HG02973 (cell line): ENCODE results near the gene MAP4.
"Not testable (repeated sequence)": the region's sequence is repeated elsewhere in the genome, so short reads cannot be mapped to it uniquely, and the experiment has no call there.

Experiments
- ATAC-seq: cut with Tn5 transposase; IDR thresholded peaks from one replicate; pipeline ENCODE4 v1.9.1; 2021; ENCODE audit warnings: moderate library complexity; ENCODE audit not compliant: unreplicated experiment

MAP4 gene

DNA sequence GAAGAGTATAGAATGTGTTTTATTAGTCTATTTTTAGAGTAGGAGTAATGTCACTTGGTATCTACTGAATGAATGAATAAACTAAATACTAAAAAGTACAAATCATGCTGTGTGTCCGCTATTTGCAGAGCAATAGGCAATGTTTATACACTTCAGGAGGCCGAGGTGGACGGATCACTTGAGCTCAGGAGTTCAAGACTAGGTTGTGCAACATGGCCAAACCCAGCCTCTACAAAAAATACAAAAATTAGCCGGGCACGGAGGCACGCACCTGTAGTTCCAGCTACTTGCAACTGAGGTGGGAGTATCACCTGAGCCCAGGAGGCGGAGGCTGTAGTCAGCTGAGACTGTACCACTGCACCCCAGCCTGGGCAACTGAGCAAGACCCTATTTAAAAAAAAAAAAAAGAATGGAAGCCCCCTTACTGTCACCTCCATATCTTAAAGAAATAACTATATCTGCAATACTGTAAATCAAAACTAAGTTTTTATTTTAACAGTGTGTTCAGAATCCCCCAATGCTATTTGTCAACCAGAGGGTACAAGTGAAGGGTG lies 114.9 kb downstream of the MAP4 start:
- no peak for ATAC-seq

DNA sequence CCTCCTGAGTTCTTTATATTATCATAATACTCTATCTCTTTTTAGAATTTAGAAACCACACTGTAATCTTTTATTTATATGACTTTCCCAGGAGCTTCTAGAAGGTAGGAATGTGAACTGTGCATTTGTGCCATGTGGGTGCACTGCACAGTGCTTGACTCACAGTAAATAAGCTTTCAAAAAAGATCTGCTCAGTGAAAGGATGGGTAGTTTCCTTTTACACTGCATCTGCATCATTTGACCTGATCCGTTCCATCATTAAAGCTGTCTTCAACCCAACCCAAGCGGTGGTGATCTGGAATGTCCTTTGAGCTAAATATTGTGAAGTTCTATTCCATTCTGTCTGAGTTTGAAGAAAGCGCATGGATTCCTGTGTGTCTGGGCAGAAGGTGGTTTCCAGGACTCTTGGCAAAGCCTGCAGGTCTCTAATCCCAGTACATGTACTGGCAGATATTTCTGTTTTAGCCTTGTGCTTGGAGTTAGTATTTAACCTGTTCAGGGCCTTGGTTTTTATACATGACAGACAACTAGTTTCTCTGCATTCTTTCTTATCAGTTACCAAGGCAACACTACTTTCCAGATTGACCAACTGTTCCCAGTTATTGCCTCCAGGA lies 116.6 kb downstream of the MAP4 start:
- no peak for ATAC-seq

GRCh38 chr3:47897954-47898353 lies 118.3 kb downstream of the MAP4 start:
- ATAC-seq = no peak

DNA sequence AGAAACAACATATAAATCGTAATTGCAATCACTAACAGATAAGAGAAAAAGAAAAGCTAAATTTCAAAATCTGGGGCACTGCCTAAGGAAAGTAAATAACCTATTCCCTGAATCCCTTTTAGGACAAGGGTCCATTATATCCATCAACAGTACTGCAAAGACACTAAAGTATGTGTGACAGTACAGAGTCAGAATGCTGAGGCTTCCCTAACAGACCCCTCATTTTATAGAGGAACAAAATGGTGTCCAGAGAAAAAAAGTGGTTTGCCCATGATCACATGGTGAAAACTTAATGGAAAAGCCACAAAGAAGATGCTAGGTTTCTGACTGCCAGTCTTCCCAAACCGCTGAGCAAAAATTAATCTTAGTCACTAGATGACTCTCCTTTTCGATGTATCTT lies 119.5 kb downstream of the MAP4 start:
- no peak for ATAC-seq

GRCh38 chr3:47895241-47895640 lies 121.0 kb downstream of the MAP4 start:
- no peak for ATAC-seq

DNA sequence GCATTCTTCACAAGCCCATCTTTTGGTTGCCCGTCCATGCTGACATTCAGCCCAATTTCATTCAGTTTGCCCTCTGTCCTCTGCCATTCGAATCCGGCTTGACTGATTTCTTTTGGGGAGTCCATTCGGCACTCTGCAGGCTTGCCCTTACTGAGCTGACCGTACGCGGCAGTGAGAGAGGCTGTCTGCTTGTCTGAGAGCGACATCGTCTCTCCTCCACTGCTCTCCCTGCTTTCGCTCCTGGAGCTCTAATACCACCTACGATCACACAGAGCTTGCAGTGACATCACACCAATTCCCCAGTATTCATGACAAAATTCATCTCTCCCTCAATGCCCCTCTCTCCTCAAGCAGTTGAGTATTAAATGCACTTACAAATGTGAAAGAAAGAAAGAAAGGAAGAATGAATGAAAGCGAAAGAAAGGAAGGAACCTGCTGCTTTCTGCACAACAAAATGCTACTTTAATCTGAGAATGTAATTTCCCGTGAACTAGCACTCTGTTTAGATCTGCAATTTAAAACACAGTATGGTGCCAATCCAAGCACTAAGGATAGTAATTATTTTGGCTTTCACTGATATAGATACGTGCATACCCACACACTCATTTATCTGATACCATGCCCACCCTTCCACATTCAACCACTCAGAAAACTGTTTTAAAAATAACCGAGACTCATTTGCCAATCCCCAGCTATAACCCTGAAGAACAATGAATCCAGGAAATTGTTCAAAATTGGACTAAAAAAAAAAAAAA lies 123.8 kb downstream of the MAP4 start:
- no peak for ATAC-seq

- no peak for ATAC-seq
These were observed 124.6 kb downstream of the MAP4 start for GRCh38 chr3:47891613-47892005.

DNA sequence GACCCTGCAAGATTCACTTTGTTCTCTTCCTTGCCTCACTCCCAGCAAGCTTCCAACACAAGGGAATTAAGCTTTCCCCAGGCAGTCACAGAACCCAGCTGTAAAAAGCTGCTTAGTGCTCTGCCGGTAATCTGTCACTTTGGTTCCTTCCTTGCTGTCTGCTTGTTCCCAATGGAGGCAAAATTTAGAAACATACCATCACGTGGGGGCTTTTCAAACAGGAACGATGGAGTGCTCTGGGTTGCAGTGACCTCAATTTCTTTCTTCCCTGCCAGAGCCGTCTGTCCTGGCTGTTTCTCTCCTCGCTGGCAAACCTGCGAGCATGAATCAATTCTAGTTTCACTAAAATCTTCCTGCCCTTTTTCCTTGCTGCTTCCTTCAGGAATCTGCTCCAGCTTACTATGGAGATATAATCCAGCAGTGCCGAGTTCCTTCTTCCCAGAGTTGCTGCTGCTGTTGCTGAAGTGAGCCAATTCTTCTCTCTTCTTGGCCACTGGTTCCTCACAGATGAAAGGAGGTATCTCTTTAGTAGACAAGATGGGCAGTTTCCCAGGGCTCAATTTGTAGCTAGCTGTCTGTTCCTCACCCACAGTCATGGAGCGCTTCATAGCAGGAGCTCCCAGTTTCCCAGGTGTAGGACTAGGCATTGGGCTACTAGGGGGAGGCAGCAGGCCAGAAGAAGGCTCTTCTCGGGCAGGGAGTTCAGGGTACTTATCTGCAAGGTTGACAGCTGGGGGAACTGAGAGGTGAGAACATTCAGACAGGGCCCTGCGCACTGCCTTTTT lies 125.2 kb downstream of the MAP4 start:
- no peak for ATAC-seq

GRCh38 chr3:47890126-47890827 lies 125.9 kb downstream of the MAP4 start:
- ATAC-seq = no peak

DNA sequence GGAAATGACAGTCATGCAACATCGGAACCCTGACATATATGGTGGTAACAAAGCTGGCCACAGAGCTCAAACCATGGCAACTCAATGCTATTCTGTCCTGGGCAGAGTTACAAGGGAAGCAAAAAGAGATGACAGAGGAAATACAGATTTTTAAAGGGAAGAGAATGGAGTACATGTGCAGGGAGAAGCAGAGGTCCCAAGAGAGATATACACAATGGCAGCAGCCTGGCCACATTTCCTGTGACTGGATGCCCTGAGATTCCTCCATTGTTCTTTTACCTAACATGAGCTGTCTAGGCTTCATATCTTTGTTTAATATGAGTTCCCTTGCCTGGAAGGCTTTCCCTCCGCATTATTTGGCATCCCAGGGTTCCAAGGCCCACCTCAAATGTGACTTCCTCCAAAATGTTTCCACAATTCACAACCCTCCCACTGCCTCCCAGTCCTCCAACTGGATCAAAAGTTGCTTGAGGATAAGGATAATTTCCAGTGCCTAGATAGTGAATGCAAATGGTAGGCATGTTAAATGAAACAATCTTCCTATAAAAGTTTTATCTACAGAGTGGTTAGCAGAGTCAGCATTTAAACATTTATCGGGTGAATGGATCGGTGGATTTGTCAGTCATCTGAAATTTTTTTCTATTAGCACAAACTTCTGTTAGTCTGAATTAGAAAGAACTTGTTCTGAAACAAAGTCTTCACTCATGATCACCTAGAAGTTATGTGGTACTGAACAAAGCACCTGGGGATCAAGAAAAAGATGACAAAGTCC lies 127.0 kb downstream of the MAP4 start:
- no peak for ATAC-seq

DNA sequence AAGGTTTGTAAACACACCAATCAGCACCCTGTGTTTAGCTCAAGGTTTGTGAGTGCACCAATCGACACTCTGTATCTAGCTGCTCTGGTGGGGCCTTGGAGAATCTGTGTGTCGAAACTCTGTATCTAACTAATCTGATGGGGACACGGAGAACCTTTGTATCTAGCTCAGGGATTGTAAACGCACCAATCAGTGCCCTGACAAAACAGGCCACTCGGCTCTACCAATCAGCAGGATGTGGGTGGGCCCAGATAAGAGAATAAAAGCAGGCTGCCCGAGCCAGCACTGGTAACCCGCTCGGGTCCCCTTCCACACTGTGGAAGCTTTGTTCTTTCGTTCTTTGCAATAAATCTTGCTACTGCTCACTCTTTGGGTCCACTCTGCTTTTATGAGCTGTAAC lies 128.2 kb downstream of the MAP4 start:
- not testable (repeated sequence) for ATAC-seq

GRCh38 chr3:47885168-47885567 lies 131.0 kb downstream of the MAP4 start:
- no peak for ATAC-seq

- ATAC-seq = no peak
These were observed 131.6 kb downstream of the MAP4 start for GRCh38 chr3:47884603-47885002.

- ATAC-seq = no peak
These were observed 133.9 kb downstream of the MAP4 start for GRCh38 chr3:47882338-47882737.

DNA sequence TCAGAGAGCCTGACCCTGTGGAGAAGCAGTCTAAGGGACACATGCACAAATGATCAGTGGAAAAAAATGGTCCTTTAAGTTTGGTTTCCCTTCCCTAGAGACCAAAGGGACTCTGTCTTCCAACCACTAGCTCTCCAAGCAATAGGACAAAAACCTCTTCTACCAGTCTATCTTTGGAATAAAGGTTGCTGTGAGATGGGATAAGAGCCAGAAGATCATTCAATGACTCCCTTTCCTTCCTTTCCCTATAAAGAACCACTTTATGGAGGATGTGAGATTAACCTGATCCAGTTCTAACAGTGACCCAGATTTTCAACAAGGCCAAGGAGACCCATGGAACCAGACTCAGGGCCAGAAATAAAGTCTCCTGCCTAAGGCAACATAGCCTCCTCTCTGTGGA lies 138.5 kb downstream of the MAP4 start:
- no peak for ATAC-seq

DNA sequence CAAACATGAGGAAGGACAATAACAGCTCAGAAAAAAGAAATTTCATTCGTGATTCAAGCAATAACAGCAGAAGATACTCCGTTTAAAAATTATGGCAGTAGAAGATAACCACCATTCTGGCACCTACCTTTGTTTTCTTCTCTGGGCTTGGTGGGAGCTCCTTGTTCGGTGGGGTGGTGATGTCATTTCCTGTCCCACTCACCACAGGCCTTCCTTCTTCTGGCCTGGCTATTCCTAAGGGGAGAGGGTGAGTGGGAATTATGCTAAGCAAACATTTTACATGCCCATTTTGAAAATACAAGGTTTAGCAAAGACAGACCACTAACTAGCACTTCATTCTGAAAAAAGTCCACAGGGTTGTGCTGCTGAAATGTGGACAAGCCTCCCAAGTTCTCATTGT lies 138.9 kb downstream of the MAP4 start:
- ATAC-seq = no peak

- no peak for ATAC-seq
These were observed 141.3 kb downstream of the MAP4 start for GRCh38 chr3:47874913-47875312.

DNA sequence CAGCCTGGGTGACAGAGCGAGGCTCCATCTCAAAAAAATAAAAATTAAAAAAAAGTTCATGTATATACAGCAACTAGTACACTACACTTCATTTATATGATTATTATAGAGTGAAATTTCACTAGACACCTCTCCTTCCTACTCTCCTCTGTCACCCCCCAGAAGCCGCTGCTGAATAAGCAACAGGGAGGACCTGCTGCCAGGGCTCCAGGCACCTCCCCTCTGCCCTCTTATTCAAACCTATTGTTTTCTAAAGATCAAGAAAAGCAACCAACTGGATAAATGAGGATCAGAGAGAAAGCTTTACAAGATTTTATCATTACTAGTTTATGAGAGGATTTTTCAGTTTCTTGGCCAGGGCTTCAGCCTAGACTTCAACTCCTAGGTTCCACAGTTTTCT lies 141.8 kb downstream of the MAP4 start:
- no peak for ATAC-seq

- no peak for ATAC-seq
These were observed 143.3 kb downstream of the MAP4 start for GRCh38 chr3:47872916-47873315.

DNA sequence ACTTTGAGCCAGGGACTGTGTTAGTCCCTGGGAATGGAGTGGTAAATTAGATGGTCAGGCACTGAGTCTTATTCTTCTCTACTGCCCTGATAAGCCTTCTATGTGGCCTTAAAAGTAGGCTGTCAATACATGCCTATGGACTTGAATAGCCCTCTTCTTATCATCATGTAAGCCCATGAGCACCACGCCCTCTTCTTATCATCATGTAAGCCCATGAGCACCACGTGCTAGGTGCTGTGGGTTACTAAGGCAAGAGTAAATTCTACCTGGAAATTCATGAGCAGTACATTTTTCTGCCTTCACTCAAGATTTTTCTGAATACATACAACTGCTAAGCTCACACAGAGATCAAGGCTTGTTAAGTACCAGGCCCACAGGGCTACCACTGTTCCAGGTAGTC lies 144.8 kb downstream of the MAP4 start:
- no peak for ATAC-seq
